Right lobe of liver (tissue), 4 donors: ENCODE data around the gene CELF6.

Experiments used
- POLR2A ChIP-seq: fragments of 450-650 bp; IDR thresholded peaks from one replicate; pipeline ENCODE4 v1.6.1; 2017; ENCODE audit warnings: antibody characterized with exemption, mild to moderate bottlenecking
- TF ChIP-seq, protein P1 (sequence below), 4 donors: fragments of 200-600 bp in 3 of 4; fragments of 450-650 bp in 1 of 4; IDR thresholded peaks; one replicate each; pipeline versions ENCODE4 v1.5.1 to v1.8.0; 2016 to 2022; ENCODE audit warnings: antibody characterized with exemption in 4 of 4, mild to moderate bottlenecking in 2 of 4
- donor health status: DM: no; HTN: no; CAD: no.
- donor health status: DM: no; HTN: no; CAD: no.
- donor health status: DM: no; HTN: yes; CAD: no.

DNA sequence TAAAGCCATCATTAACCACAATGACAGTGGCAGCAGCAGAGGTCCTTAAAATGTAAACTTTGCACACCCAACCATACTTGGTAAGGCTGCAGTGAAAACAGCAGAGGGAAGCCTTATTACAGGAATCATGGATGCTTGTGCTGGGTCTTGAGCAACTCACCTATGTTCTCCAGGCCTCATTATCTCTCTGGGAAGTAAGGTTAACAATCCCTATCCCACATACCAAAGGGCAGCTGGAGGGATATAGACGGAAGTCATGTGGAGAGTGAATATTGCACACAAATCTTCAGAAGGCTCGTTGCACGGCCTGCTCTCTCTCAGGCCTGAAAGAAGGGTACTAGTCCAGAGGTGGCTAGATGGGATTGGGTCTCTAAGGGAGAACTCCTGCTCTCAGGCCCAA is 25.8 kb upstream of the CELF6 start:
- TF ChIP-seq, protein P1, sequence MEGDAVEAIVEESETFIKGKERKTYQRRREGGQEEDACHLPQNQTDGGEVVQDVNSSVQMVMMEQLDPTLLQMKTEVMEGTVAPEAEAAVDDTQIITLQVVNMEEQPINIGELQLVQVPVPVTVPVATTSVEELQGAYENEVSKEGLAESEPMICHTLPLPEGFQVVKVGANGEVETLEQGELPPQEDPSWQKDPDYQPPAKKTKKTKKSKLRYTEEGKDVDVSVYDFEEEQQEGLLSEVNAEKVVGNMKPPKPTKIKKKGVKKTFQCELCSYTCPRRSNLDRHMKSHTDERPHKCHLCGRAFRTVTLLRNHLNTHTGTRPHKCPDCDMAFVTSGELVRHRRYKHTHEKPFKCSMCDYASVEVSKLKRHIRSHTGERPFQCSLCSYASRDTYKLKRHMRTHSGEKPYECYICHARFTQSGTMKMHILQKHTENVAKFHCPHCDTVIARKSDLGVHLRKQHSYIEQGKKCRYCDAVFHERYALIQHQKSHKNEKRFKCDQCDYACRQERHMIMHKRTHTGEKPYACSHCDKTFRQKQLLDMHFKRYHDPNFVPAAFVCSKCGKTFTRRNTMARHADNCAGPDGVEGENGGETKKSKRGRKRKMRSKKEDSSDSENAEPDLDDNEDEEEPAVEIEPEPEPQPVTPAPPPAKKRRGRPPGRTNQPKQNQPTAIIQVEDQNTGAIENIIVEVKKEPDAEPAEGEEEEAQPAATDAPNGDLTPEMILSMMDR (IDR thresholded peaks at IDR 0.05), result no peak
- TF ChIP-seq POLR2A, result no peak
